Cardiac muscle cell (in vitro differentiated cells and primary cell): ENCODE data around the gene TMED1. TPM values are rescaled to one million over a fixed set of nuclear protein-coding genes. Genes with fewer than 3 reads are reported as not detected.
A peak's percentile ranks its signal among the peaks of the same experiment; 100 is the strongest.

Experiments used
- DNase-seq, 2 donors: peaks; one replicate each; pipeline versions ENCODE4 v3.0.0 to v3.0.0-alpha.2; 2010 to 2017; ENCODE audit warnings: low read depth in 1 of 2, low spot score in 1 of 2
- H3K27ac ChIP-seq: fragments of 200-600 bp; sonication (generic); 2 replicates; pipeline ENCODE4 v1.5.1; 2016
- H3K27me3 ChIP-seq: fragments of 200-600 bp; sonication (generic); 2 replicates; pipeline ENCODE4 v1.6.0; 2016; ENCODE audit warnings: control low read depth
- H3K36me3 ChIP-seq: fragments of 200-600 bp; sonication (generic); 2 replicates; pipeline ENCODE4 v1.5.1; 2016; ENCODE audit warnings: control low read depth
- H3K4me1 ChIP-seq: fragments of 200-600 bp; sonication (generic); 2 replicates; pipeline ENCODE4 v1.8.1; 2017; ENCODE audit warnings: low read depth, mild to moderate bottlenecking, mixed run types
- H3K4me3 ChIP-seq: fragments of 200-600 bp; sonication (generic); 2 replicates; pipeline ENCODE4 v1.5.1; 2016; ENCODE audit warnings: mild to moderate bottlenecking
- H3K9me3 ChIP-seq: fragments of 200-600 bp; sonication (generic); 2 replicates; pipeline ENCODE4 v1.5.1; 2017; ENCODE audit warnings: low read depth, mild to moderate bottlenecking, control low read depth
- polyA plus RNA-seq: library from polyadenylated mRNA; unstranded; fragments of >200 nt; fragmentation: Nextera tagmentation; extraction: Ambion mirVana; gene quantifications from 2 replicates; pipeline ENCODE4 v1.2.1, GENCODE V29; 2016
- total RNA-seq: library from RNA; depleted of rRNA; stranded (reverse); fragments of >200 nt; gene quantifications from 2 replicates; pipeline ENCODE4 v1.2.3, GENCODE V29; 2016
- TF ChIP-seq, protein P1 (sequence below): IDR thresholded peaks from 2 replicates; pipeline ENCODE4 v1.5.1; 2012; ENCODE audit warnings: low read depth, mild to moderate bottlenecking, low read length

Gene TMED1, protein sequence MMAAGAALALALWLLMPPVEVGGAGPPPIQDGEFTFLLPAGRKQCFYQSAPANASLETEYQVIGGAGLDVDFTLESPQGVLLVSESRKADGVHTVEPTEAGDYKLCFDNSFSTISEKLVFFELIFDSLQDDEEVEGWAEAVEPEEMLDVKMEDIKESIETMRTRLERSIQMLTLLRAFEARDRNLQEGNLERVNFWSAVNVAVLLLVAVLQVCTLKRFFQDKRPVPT
- total RNA-seq (77.5 and 83.1 TPM in 2 replicates), polyA plus RNA-seq (131 and 137 TPM in 2 replicates)

DNA sequence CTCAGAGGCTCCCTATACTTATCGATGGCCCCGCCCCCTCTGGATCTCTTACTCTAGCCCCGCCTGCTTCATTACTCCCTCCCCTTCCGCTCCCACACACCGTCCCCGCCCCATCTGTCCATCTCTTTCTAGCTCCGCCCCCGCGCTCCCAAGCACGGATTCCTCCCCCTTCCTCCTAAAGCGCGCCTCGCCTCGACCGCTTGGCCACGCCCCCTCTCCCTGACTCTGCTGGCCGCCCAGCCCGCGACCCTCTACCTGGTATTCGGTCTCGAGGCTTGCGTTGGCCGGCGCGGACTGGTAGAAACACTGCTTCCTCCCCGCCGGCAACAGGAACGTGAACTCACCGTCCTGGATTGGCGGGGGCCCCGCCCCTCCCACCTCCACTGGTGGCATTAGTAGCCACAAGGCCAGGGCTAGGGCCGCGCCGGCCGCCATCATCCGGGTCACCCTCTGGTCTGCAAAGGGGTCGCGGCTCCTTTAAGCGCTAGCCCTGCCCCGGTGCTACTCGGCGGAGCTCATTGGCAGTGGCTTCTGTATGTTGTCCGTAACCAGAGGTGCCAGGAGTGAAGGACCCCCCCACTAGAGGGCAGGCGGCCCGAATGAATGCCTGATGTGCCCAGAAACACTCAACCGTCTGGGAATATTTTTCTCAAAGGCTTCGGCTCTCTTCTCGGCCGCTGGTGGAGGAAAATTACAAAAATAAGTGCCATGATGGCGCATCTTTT is at the start of gene TMED1:
Gene TMED1, minus strand, starts transcription at position 459 of the 725 bp plus-strand sequence. Its CDS starts 21 bp downstream, at position 438.
- TF ChIP-seq, protein P1, sequence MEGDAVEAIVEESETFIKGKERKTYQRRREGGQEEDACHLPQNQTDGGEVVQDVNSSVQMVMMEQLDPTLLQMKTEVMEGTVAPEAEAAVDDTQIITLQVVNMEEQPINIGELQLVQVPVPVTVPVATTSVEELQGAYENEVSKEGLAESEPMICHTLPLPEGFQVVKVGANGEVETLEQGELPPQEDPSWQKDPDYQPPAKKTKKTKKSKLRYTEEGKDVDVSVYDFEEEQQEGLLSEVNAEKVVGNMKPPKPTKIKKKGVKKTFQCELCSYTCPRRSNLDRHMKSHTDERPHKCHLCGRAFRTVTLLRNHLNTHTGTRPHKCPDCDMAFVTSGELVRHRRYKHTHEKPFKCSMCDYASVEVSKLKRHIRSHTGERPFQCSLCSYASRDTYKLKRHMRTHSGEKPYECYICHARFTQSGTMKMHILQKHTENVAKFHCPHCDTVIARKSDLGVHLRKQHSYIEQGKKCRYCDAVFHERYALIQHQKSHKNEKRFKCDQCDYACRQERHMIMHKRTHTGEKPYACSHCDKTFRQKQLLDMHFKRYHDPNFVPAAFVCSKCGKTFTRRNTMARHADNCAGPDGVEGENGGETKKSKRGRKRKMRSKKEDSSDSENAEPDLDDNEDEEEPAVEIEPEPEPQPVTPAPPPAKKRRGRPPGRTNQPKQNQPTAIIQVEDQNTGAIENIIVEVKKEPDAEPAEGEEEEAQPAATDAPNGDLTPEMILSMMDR: peak; percentile 18
- peaks cover 17% of the 10 kb centered on the region for H3K36me3 ChIP-seq
- no peaks in the 10 kb centered on the region for H3K9me3 ChIP-seq
- H3K4me1 ChIP-seq: peaks cover 14% of the 10 kb centered on the region
- no peaks in the 10 kb centered on the region for H3K27me3 ChIP-seq
- peak within 1 kb of the TSS; percentile 100 for H3K27ac ChIP-seq
- DNase-seq: peak; percentile 100
- H3K4me3 ChIP-seq: peak within 1 kb of the TSS; percentile 55

DNA sequence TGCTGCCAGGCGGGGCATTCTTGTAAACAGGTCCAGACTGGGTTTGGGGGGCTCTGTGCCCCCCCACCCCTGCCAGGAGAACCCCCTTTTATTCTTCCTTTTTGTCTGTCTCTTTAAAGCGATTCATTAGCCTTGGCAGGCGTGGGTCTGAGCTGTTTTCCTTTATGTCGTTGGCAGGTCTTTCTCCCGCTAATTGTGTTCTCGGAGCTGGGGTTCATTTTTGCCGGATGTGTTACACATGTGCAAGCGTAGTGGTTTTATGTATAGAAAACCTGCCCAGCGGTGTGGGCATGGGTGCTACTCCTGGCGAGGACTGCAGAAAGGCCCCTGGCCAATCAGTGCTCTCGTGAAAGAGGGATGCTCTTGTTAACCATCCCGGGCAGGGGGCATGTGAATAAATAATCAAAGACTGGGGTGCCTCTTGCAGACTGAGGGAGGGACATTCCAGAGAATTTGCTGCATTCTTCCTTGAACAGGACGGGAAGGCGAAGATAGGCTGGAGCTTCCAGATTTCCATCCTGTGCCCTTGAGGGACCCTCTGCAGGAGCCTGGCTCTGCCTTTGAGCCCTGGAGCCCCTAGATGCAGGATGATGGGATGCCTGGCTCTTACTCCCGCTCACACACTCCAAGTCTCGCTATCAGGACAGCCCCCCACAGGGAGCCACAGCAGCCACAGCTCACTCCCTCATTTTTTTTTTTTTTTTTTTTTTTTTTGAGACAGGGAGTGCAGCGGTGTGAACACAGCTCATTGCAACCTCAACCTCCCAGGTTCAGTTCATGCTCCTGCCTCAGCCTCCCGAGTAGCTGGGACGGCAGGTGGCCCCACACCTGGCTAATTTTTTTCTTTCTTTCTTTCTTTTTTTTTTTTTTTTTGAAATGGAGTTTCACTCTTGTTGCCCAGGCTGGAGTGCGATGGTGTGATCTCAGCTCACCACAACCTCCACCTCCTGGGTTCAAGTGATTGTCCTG is 49.5 kb upstream of the TMED1 start:
- Histone ChIP-seq H3K4me1 (peaks cover 58% of the 10 kb centered on the region), H3K4me3 (no peak overlapping the region), H3K9me3 (no peaks in the 10 kb centered on the region), H3K27ac (peak overlapping the region; percentile 65), H3K36me3 (no peaks in the 10 kb centered on the region), H3K27me3 (no peaks in the 10 kb centered on the region)
- TF ChIP-seq, protein P1: no peak
- no peak for DNase-seq

DNA sequence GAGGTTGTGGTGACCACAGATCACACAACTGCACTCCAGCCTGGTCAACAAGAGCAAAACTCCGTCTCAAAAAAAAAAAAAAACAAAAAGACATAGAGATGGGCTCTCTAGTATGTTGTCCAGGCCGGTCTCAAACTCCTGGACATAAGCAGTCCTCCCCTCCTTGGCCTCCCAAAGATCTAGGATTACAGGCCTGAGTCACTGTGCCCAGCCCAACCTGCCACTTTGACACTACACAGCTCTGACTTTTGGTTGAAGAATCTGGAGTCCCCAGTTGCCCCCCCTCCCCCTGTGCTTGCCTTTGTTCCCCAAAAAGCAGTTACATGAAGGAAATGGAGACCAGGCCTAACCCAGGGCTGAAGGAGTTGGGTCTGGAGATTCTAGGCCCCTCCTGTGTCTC is 48.3 kb upstream of the TMED1 start:
- H3K4me3 ChIP-seq: no peak overlapping the region
- DNase-seq: peak; percentile 46 to 50
- H3K4me1 ChIP-seq: peaks cover 66% of the 10 kb centered on the region
- no peaks in the 10 kb centered on the region for H3K36me3 ChIP-seq
- H3K27ac ChIP-seq: peak overlapping the region; percentile 65
- H3K9me3 ChIP-seq: no peaks in the 10 kb centered on the region
- H3K27me3 ChIP-seq: no peaks in the 10 kb centered on the region
- TF ChIP-seq, protein P1: no peak

DNA sequence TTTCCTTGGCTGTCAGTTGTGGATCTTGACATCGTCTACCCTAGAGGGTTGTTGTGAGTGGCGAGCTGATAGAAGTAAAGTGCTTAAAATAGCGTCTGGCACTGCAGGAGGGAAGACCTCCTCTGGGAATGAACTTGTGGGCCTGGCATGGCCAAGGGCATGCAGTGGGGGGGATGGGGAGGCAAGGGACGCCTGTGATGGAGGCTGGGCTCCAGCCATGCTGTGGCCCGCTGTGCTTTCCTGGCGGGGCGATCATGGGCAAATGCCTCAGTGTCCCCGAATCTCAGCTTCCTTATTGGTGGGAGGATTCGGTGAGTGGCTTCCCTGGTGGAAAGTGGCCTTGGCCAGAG is 46.1 kb upstream of the TMED1 start:
- Histone ChIP-seq H3K9me3 (no peaks in the 10 kb centered on the region), H3K27me3 (no peaks in the 10 kb centered on the region), H3K4me3 (no peak overlapping the region), H3K36me3 (no peaks in the 10 kb centered on the region), H3K4me1 (peaks cover 49% of the 10 kb centered on the region), H3K27ac (peak overlapping the region; percentile 93)
- TF ChIP-seq, protein P1: no peak
- DNase-seq: peak in 1 of 2 donors; percentile 42

DNA sequence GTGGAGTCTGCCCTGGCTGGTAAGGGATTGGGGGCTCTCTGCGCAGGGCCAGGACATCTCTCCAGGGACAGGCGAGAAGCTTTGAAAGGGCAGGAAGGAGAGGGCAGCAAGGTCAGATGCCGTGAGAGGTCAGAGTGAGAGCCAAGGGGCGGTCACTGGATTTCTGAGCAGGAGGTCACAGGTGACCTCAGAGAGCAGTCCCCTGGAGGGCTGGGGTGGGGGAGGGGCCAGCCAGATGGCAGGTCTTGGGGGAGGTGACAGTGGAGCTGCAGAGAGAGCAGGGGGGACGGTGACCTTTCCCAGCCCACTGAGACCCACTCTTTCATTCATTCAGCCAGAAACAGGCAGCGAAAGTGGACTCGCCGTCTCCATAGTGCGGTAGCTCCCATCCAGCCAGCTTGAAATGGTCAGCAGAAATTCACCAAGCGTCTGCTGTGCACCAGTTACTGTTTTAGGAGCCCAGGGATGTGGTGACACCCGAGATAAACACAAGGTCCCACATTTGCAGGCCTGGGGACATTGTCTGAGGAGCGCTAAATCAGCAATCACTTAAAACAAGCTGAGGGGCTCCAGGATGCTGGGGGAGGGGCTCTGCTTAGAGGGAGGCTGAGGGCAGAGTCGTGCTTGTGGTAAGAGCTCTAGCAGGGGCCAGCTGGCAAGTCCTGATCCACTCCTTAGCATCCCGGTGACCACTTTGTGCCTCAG is 45.5 kb upstream of the TMED1 start:
- no peaks in the 10 kb centered on the region for H3K27me3 ChIP-seq
- no peaks in the 10 kb centered on the region for H3K36me3 ChIP-seq
- H3K4me1 ChIP-seq: peaks cover 49% of the 10 kb centered on the region
- no peak overlapping the region for H3K4me3 ChIP-seq
- peak overlapping the region; percentile 93 for H3K27ac ChIP-seq
- H3K9me3 ChIP-seq: no peaks in the 10 kb centered on the region
- TF ChIP-seq, protein P1: no peak
- DNase-seq: peak in 1 of 2 donors; percentile 64
